Neural cell (in vitro differentiated cells): ENCODE data around the gene ADRB2. TPM values are rescaled to one million over a fixed set of nuclear protein-coding genes. Genes with fewer than 3 reads are reported as not detected.

Experiments
- H2AFZ ChIP-seq: fragments of 200-600, 300-800 bp; sonication (generic), shearing (Covaris generic); 2 replicates; pipeline ENCODE4 v1.6.0; 2014; ENCODE audit warnings: low read depth, mild to moderate bottlenecking, antibody characterized with exemption, low read length, moderate library complexity
- H3F3A ChIP-seq: fragments of 200-600 bp; shearing (Covaris generic); 2 replicates; pipeline ENCODE4 v1.6.1; 2016; ENCODE audit warnings: mild to moderate bottlenecking, moderate library complexity, mixed read lengths, antibody characterized with exemption, low read length; ENCODE audit not compliant: insufficient read depth, poor library complexity, severe bottlenecking
- H3K27ac ChIP-seq: fragments of 200-600, 300-800 bp; sonication (generic), shearing (Covaris generic); 2 replicates; pipeline ENCODE4 v1.5.1; 2014; ENCODE audit warnings: mild to moderate bottlenecking, low read length, moderate library complexity
- H3K27me3 ChIP-seq: fragments of 300-800, 200-600 bp; sonication (generic), shearing (Covaris generic); 2 replicates; pipeline ENCODE4 v1.6.0; 2014; ENCODE audit warnings: mild to moderate bottlenecking, low read depth, low read length, moderate library complexity; ENCODE audit not compliant: insufficient read depth
- H3K36me3 ChIP-seq: fragments of 300-800, 200-600 bp; sonication (generic), shearing (Covaris generic); 2 replicates; pipeline ENCODE4 v1.5.1; 2014; ENCODE audit warnings: mild to moderate bottlenecking, antibody characterized with exemption, low read length, moderate library complexity; ENCODE audit not compliant: insufficient read depth
- H3K4me2 ChIP-seq: fragments of 300-800, 200-600 bp; sonication (generic), shearing (Covaris generic); 2 replicates; pipeline ENCODE4 v1.6.0; 2014; ENCODE audit warnings: mild to moderate bottlenecking, low read length
- H3K4me3 ChIP-seq: fragments of 300-800, 200-600 bp; sonication (generic), shearing (Covaris generic); 2 replicates; pipeline ENCODE4 v1.5.1; 2014; ENCODE audit warnings: mild to moderate bottlenecking, low read length, moderate library complexity
- H3K79me2 ChIP-seq: fragments of 200-600 bp; shearing (Covaris generic); replicated peaks from 2 replicates; pipeline ENCODE4 v1.6.0; 2014; ENCODE audit warnings: mild to moderate bottlenecking, low read length, moderate library complexity; ENCODE audit not compliant: insufficient read depth
- H3K9ac ChIP-seq: fragments of 300-800, 200-600 bp; sonication (generic), shearing (Covaris generic); 2 replicates; pipeline ENCODE4 v1.6.1; 2016; ENCODE audit warnings: mild to moderate bottlenecking, low read length, mixed read lengths
- H3K9me2 ChIP-seq: fragments of 200-600 bp; shearing (Covaris generic); 2 replicates; pipeline ENCODE4 v1.6.1; 2016; ENCODE audit warnings: mild to moderate bottlenecking, low read length, mixed read lengths; ENCODE audit not compliant: insufficient read depth
- H3K9me3 ChIP-seq: fragments of 200-600, 300-800 bp; sonication (generic), shearing (Covaris generic); 2 replicates; pipeline ENCODE4 v1.6.1; 2016; ENCODE audit warnings: mild to moderate bottlenecking, mixed run types, low read length, moderate library complexity, mixed read lengths
- H4K20me1 ChIP-seq: fragments of 200-600 bp; shearing (Covaris generic); 2 replicates; pipeline ENCODE4 v1.6.1; 2016; ENCODE audit warnings: mild to moderate bottlenecking, mixed run types; ENCODE audit not compliant: insufficient read depth
- EP300 ChIP-seq: fragments of 450-650 bp; conservative IDR thresholded peaks from 2 replicates; pipeline ENCODE4 v1.6.1; 2014; ENCODE audit warnings: antibody characterized with exemption, mild to moderate bottlenecking, moderate library complexity; ENCODE audit not compliant: poor library complexity, severe bottlenecking
- EZH2 ChIP-seq: fragments of 200-600, 300-800 bp; shearing (Covaris generic), sonication (generic); IDR thresholded peaks from 2 replicates; pipeline ENCODE4 v1.6.1; 2014; ENCODE audit warnings: antibody characterized with exemption, low read length, borderline replicate concordance, mild to moderate bottlenecking; ENCODE audit not compliant: insufficient read depth, poor library complexity, severe bottlenecking
- MXI1 ChIP-seq: fragments of 450-650 bp; conservative IDR thresholded peaks from 2 replicates; pipeline ENCODE4 v1.6.1; 2014; ENCODE audit warnings: antibody characterized with exemption, mild to moderate bottlenecking; ENCODE audit not compliant: poor library complexity, severe bottlenecking
- POLR2AphosphoS5 ChIP-seq: IDR thresholded peaks from 2 replicates; pipeline ENCODE4 v1.6.1; 2012
- RAD21 ChIP-seq: fragments of 450-650 bp; conservative IDR thresholded peaks from 2 replicates; pipeline ENCODE4 v1.6.1; 2014; ENCODE audit warnings: antibody characterized with exemption, mild to moderate bottlenecking, moderate library complexity
- SMC3 ChIP-seq: fragments of 450-650 bp; conservative IDR thresholded peaks from 2 replicates; pipeline ENCODE4 v1.6.1; 2014; ENCODE audit warnings: antibody characterized with exemption, mild to moderate bottlenecking, moderate library complexity; ENCODE audit not compliant: poor library complexity
- TAF1 ChIP-seq: IDR thresholded peaks from 2 replicates; pipeline ENCODE4 v1.6.1; 2012; ENCODE audit warnings: low read depth
- polyA plus RNA-seq: library from polyadenylated mRNA; depleted of rRNA; stranded (reverse); fragments of >200 nt; gene quantifications from 2 replicates; pipeline ENCODE4 v1.2.3, GENCODE V29; 2014
- TF ChIP-seq, protein P1 (sequence below): fragments of 450-650 bp; IDR thresholded peaks from 2 replicates; pipeline ENCODE4 v1.5.1; 2014; ENCODE audit warnings: antibody characterized with exemption, mild to moderate bottlenecking, moderate library complexity; ENCODE audit not compliant: poor library complexity, severe bottlenecking
- TF ChIP-seq, protein P2 (sequence below): IDR thresholded peaks from 2 replicates; pipeline ENCODE4 v1.6.1; 2012; ENCODE audit warnings: borderline replicate concordance

The ADRB2 gene
- polyA plus RNA-seq, 1 donor from 2014 or later: not detected

DNA sequence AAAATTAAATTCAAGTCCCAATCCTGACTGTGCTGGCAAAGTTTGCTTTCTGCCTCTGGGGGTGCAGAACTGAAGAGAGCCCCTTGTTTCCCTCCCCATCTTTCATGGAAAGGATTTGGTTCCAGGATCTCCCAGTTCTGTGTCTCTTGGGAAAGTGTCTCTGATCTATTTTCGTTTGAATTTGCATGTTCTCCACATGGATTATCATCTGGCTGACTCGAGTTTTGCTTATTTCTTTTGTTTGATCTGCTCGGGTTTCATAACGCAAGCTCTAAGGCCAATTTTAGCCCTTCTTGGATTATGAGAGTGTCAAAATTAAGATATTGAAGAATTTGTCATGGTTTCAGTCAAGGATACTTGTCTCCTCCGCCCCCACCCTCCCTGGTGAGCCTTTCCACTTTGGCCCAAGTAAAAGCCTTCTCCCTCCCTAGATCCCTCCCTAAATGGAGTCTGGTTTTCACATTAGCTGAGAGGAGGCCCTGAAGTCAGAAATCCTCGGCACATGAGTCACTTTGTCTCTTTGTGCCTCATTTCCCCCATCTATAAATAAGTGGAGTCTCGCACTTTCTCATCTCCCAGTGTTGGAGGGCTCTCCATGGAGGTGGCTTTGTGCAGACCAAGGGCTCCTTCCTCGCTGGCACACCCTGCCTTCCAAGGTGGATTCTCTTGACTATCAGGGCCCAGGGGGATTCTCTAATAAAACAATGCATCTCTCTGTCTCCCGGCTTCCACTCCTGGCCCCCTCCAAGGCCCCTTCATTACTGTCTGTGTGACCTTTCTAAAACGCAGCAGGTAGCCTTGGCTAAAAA, 17.3 kb downstream of the ADRB2 start:
- H3K4me2 ChIP-seq: no peak overlapping the region
- H2AFZ ChIP-seq: no peak overlapping the region
- H3K4me3 ChIP-seq: no peak overlapping the region

DNA sequence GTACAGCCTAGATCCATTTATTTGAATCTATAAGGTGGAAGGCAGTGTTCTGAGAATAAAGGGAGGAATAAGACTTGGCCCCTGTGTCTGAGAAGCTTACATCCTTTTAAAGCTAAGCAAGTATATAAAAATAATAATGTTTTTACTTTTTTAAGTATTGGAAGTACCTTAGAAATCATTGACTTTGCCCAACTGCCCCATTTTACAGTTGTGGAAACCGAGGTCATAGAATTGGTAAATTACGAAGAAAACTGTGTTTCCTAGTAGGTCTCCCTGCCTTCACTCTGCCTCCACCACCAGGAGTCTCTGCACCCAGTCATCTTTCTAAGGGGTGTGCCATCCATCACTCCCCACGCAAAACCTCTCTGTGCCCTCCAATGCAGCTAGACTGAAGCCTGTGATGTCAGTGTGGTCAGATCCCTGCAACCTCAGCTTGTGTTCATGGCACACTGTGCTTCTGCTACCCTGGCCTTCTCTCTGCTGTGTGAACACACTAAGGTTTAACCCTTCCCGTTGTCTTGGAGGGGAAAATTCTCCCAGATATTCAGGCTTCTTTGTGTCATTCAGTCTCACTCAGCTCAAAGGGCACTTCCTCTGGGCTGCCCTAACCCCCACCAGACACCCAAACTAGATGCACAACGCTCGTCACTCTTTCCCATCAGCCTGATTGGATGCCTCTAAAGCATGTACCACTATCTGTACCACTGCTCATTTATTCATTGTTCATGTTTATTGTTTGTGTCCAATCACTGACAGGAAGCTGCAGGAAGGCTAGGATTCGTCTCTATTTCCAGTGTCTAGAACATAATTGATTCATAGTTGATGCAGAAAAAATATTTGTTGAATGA, 18.2 kb downstream of the ADRB2 start:
- H3K4me2 ChIP-seq: no peak overlapping the region
- TF ChIP-seq SMC3: no peak
- TF ChIP-seq, protein P1, sequence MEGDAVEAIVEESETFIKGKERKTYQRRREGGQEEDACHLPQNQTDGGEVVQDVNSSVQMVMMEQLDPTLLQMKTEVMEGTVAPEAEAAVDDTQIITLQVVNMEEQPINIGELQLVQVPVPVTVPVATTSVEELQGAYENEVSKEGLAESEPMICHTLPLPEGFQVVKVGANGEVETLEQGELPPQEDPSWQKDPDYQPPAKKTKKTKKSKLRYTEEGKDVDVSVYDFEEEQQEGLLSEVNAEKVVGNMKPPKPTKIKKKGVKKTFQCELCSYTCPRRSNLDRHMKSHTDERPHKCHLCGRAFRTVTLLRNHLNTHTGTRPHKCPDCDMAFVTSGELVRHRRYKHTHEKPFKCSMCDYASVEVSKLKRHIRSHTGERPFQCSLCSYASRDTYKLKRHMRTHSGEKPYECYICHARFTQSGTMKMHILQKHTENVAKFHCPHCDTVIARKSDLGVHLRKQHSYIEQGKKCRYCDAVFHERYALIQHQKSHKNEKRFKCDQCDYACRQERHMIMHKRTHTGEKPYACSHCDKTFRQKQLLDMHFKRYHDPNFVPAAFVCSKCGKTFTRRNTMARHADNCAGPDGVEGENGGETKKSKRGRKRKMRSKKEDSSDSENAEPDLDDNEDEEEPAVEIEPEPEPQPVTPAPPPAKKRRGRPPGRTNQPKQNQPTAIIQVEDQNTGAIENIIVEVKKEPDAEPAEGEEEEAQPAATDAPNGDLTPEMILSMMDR: no peak
- TF ChIP-seq RAD21: no peak
- TF ChIP-seq EP300: no peak
- TF ChIP-seq TAF1: no peak
- TF ChIP-seq MXI1: no peak
- TF ChIP-seq EZH2: no peak

More for the DNA sequence above, 17.3 kb downstream of the ADRB2 start:
- no peaks in the 10 kb centered on the region for H4K20me1 ChIP-seq
- H3K27me3 ChIP-seq: no peaks in the 10 kb centered on the region
- H3K9me3 ChIP-seq: no peaks in the 10 kb centered on the region
- no peak overlapping the region for H3K9ac ChIP-seq
- H3K36me3 ChIP-seq: no peaks in the 10 kb centered on the region
- TF ChIP-seq MXI1 (no peak), TAF1 (no peak), EZH2 (no peak), EP300 (no peak), RAD21 (no peak), SMC3 (no peak), POLR2AphosphoS5 (no peak)
- TF ChIP-seq, protein P2, sequence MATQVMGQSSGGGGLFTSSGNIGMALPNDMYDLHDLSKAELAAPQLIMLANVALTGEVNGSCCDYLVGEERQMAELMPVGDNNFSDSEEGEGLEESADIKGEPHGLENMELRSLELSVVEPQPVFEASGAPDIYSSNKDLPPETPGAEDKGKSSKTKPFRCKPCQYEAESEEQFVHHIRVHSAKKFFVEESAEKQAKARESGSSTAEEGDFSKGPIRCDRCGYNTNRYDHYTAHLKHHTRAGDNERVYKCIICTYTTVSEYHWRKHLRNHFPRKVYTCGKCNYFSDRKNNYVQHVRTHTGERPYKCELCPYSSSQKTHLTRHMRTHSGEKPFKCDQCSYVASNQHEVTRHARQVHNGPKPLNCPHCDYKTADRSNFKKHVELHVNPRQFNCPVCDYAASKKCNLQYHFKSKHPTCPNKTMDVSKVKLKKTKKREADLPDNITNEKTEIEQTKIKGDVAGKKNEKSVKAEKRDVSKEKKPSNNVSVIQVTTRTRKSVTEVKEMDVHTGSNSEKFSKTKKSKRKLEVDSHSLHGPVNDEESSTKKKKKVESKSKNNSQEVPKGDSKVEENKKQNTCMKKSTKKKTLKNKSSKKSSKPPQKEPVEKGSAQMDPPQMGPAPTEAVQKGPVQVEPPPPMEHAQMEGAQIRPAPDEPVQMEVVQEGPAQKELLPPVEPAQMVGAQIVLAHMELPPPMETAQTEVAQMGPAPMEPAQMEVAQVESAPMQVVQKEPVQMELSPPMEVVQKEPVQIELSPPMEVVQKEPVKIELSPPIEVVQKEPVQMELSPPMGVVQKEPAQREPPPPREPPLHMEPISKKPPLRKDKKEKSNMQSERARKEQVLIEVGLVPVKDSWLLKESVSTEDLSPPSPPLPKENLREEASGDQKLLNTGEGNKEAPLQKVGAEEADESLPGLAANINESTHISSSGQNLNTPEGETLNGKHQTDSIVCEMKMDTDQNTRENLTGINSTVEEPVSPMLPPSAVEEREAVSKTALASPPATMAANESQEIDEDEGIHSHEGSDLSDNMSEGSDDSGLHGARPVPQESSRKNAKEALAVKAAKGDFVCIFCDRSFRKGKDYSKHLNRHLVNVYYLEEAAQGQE: no peak
- TF ChIP-seq, protein P1: no peak
- H3K27ac ChIP-seq: no peak overlapping the region
- no peaks in the 10 kb centered on the region for H3K9me2 ChIP-seq
- no peaks in the 10 kb centered on the region for H3F3A ChIP-seq
- no peaks in the 10 kb centered on the region for H3K79me2 ChIP-seq

More for the DNA sequence above, 18.2 kb downstream of the ADRB2 start:
- Histone ChIP-seq H3K27me3 (no peaks in the 10 kb centered on the region), H3K9ac (no peak overlapping the region), H4K20me1 (no peaks in the 10 kb centered on the region), H3K79me2 (no peaks in the 10 kb centered on the region), H2AFZ (no peak overlapping the region), H3K36me3 (no peaks in the 10 kb centered on the region), H3K9me2 (no peaks in the 10 kb centered on the region), H3F3A (no peaks in the 10 kb centered on the region), H3K9me3 (no peaks in the 10 kb centered on the region), H3K4me3 (no peak overlapping the region), H3K27ac (no peak overlapping the region)
